ENCODE measurements around the gene SCN2B. TPM values are rescaled to one million over a fixed set of nuclear protein-coding genes. Genes with fewer than 3 reads are reported as not detected.

The SCN2B gene
- total RNA-seq, 2 experiments from 2014 or later, result 0.06 to 0.10 TPM

- Histone ChIP-seq H3K9me2 (ENCODE audit: insufficient read depth, low read length) (no peaks in the 10 kb centered on the region), H3K4me3 (ENCODE audit: low read depth, low read length, poor library complexity, severe bottlenecking) (no peak overlapping the region), H3K27ac (ENCODE audit: low read depth, low read length, poor library complexity, severe bottlenecking) (no peak overlapping the region), H3K36me3 (ENCODE audit: insufficient read depth, low read length) (no peaks in the 10 kb centered on the region), H4K20me1 (ENCODE audit: insufficient read depth, low read length) (no peaks in the 10 kb centered on the region), H3K9me3 (ENCODE audit: low read length) (no peaks in the 10 kb centered on the region), H3K79me2 (ENCODE audit: insufficient read depth, low read depth, low read length) (no peaks in the 10 kb centered on the region), H3K4me2 (ENCODE audit: low read length) (no peak overlapping the region), H2AFZ (ENCODE audit: low read length) (no peak overlapping the region), H3K4me1 (ENCODE audit: insufficient read depth, low read length, poor library complexity, severe bottlenecking) (no peaks in the 10 kb centered on the region)
- no TSS peak for BruUV-seq (replicated peaks)
- intact Hi-C loops (cut with micrococcal nuclease; ENCODE audit: unreplicated experiment), result no loop called here
- DNase-seq (ENCODE audit: low spot score), result no peak
- CTCF ChIA-PET (ENCODE audit: unreplicated experiment), result no interaction called here
- POLR2A ChIA-PET, result interaction anchor here (0.6 to 0.7 kb wide), 3 partner anchors 20 to 444 kb away, joined by 4 to 5 read pairs (median 5); no protein-coding TSS in a partner anchor
- TF ChIP-seq CTCF (conservative IDR thresholded peaks at IDR 0.05; ENCODE audit: low read length), result no peak
- TF ChIP-seq EZH2phosphoT487 (IDR thresholded peaks at IDR 0.05; ENCODE audit: borderline replicate concordance, low read depth, low read length), result no peak
These were observed 36.9 kb downstream of the SCN2B start for GRCh38 chr11:118139578-118139977.

GRCh38 chr11:118138839-118139420 is 37.5 kb downstream of the SCN2B start:
- TF ChIP-seq CTCF (conservative IDR thresholded peaks at IDR 0.05; ENCODE audit: low read length) (no peak), EZH2phosphoT487 (IDR thresholded peaks at IDR 0.05; ENCODE audit: borderline replicate concordance, low read depth, low read length) (no peak)
- no peak for DNase-seq (ENCODE audit: low spot score)
- no peak overlapping the region for H3K4me2 ChIP-seq (ENCODE audit: low read length)
- ChIA-PET POLR2A (interaction anchor here (0.6 kb wide), 2 partner anchors 255 to 444 kb away, joined by 4 read pairs; no protein-coding TSS in a partner anchor), CTCF (ENCODE audit: unreplicated experiment) (no interaction called here)
- no peaks in the 10 kb centered on the region for H3K36me3 ChIP-seq (ENCODE audit: insufficient read depth, low read length)
- intact Hi-C loops (cut with micrococcal nuclease; ENCODE audit: unreplicated experiment), result no loop called here
- no peaks in the 10 kb centered on the region for H3K79me2 ChIP-seq (ENCODE audit: insufficient read depth, low read depth, low read length)
- no peaks in the 10 kb centered on the region for H4K20me1 ChIP-seq (ENCODE audit: insufficient read depth, low read length)
- no peaks in the 10 kb centered on the region for H3K9me2 ChIP-seq (ENCODE audit: insufficient read depth, low read length)
- H3K9me3 ChIP-seq (ENCODE audit: low read length), result no peaks in the 10 kb centered on the region
- H3K4me3 ChIP-seq (ENCODE audit: low read depth, low read length, poor library complexity, severe bottlenecking), result no peak overlapping the region
- no peak overlapping the region for H3K27ac ChIP-seq (ENCODE audit: low read depth, low read length, poor library complexity, severe bottlenecking)
- no TSS peak for BruUV-seq (replicated peaks)
- H2AFZ ChIP-seq (ENCODE audit: low read length), result no peak overlapping the region
- no peaks in the 10 kb centered on the region for H3K4me1 ChIP-seq (ENCODE audit: insufficient read depth, low read length, poor library complexity, severe bottlenecking)

GRCh38 chr11:118136801-118137200 is 39.6 kb downstream of the SCN2B start:
- H3K4me3 ChIP-seq (ENCODE audit: low read depth, low read length, poor library complexity, severe bottlenecking), result no peak overlapping the region
- DNase-seq (ENCODE audit: low spot score), result no peak
- no TSS peak for BruUV-seq (replicated peaks)
- no peaks in the 10 kb centered on the region for H3K4me1 ChIP-seq (ENCODE audit: insufficient read depth, low read length, poor library complexity, severe bottlenecking)
- H3K79me2 ChIP-seq (ENCODE audit: insufficient read depth, low read depth, low read length), result no peaks in the 10 kb centered on the region
- no peaks in the 10 kb centered on the region for H4K20me1 ChIP-seq (ENCODE audit: insufficient read depth, low read length)
- no peaks in the 10 kb centered on the region for H3K9me2 ChIP-seq (ENCODE audit: insufficient read depth, low read length)
- intact Hi-C loops (cut with micrococcal nuclease; ENCODE audit: unreplicated experiment), result no loop called here
- no peak overlapping the region for H3K27ac ChIP-seq (ENCODE audit: low read depth, low read length, poor library complexity, severe bottlenecking)
- no peak overlapping the region for H3K4me2 ChIP-seq (ENCODE audit: low read length)
- POLR2A ChIA-PET, result no interaction called here
- H3K9me3 ChIP-seq (ENCODE audit: low read length), result no peaks in the 10 kb centered on the region
- no peak overlapping the region for H2AFZ ChIP-seq (ENCODE audit: low read length)
- no peaks in the 10 kb centered on the region for H3K36me3 ChIP-seq (ENCODE audit: insufficient read depth, low read length)
- TF ChIP-seq EZH2phosphoT487 (IDR thresholded peaks at IDR 0.05; ENCODE audit: borderline replicate concordance, low read depth, low read length) (no peak), CTCF (conservative IDR thresholded peaks at IDR 0.05; ENCODE audit: low read length) (no peak)
- CTCF ChIA-PET (ENCODE audit: unreplicated experiment), result no interaction called here
